HCT116 (cell line): Measurements from ENCODE around the gene STK24. TPM values are rescaled to one million over a fixed set of nuclear protein-coding genes. Genes with fewer than 3 reads are reported as not detected.
"Not testable (repeated sequence)": the region's sequence is repeated elsewhere in the genome, so short reads cannot be mapped to it uniquely, and the experiment has no call there.

Source experiments
- ATAC-seq: fragments of 200-7000 bp; cut with Tn5 transposase; 2 replicates; pipeline ENCODE4 v1.9.1; 2020; ENCODE audit warnings: mild to moderate bottlenecking, moderate library complexity
- BruUV-seq: library from RNA; stranded (reverse); fragments of 400-500 nt; replicated peaks from 2 replicates; lab custom pipeline; 2021; lab: Mats Ljungman, UMichigan
- CTCF ChIA-PET: fragments of 300-600 bp; sonication (Branson Sonifier 250); formaldehyde crosslinking; loops from one replicate; lab custom pipeline; 2021; ENCODE audit warnings: antibody characterized with exemption; lab: Charles Lee
- POLR2A ChIA-PET: fragments of 300-600, 350-600 bp; sonication (Branson Sonifier 250); formaldehyde crosslinking; loops from one replicate; lab custom pipeline; 2021; ENCODE audit warnings: antibody characterized with exemption; lab: Charles Lee
- RAD21 ChIA-PET, 2 experiments: fragments of 300-600 bp; sonication (Branson Sonifier 250); formaldehyde crosslinking; loops; one replicate each; lab custom pipeline; 2023; ENCODE audit warnings: low total read pairs in 2 of 2; ENCODE audit not compliant: uncharacterized antibody in 2 of 2, unreplicated experiment in 2 of 2, low non-redundant PET in 1 of 2; lab: Charles Lee
- DNase-seq: peaks from one replicate; pipeline ENCODE4 v3.0.0-alpha.2; 2010; ENCODE audit warnings: low read depth, low spot score
- H2AFZ ChIP-seq: fragments of 200-600 bp; shearing (Covaris generic), sonication (generic); 2 replicates; pipeline ENCODE4 v1.6.1; 2017; ENCODE audit warnings: low read depth, mixed run types, mixed read lengths, antibody characterized with exemption, low read length; ENCODE audit not compliant: poor library complexity, severe bottlenecking
- H3K27ac ChIP-seq: 2 replicates; pipeline ENCODE4 v1.5.1; 2012; ENCODE audit warnings: low read depth, low read length
- H3K27me3 ChIP-seq: fragments of 200-600 bp; sonication (generic); 2 replicates; pipeline ENCODE4 v1.6.1; 2016; ENCODE audit warnings: mixed run types, low read length, mixed read lengths; ENCODE audit not compliant: insufficient read depth
- H3K36me3 ChIP-seq, 2 experiments: fragments of 200-500 bp in 1 of 2; fragments of 200-600 bp in 1 of 2; sonication (Bioruptor generic) in 1 of 2; sonication (generic) in 1 of 2; 2 replicates each; pipeline versions ENCODE4 v1.5.1 to v1.6.1; 2014 to 2016; ENCODE audit warnings: low read length in 2 of 2, inconsistent platforms in 1 of 2, mixed read lengths in 1 of 2, mixed run types in 1 of 2; ENCODE audit not compliant: insufficient read depth in 2 of 2, control insufficient read depth in 1 of 2
- H3K4me1 ChIP-seq, 2 experiments: fragments of 200-600 bp in 1 of 2; sonication (generic) in 1 of 2; 2 replicates each; pipeline versions ENCODE4 v1.5.1 to v1.6.1; 2012 to 2017; ENCODE audit warnings: low read length in 2 of 2, inconsistent platforms in 1 of 2, mild to moderate bottlenecking in 1 of 2, mixed read lengths in 1 of 2, mixed run types in 1 of 2, moderate library complexity in 1 of 2; ENCODE audit not compliant: insufficient read depth in 2 of 2, control insufficient read depth in 1 of 2
- H3K4me2 ChIP-seq: fragments of 200-600 bp; sonication (generic); 2 replicates; pipeline ENCODE4 v1.6.1; 2017; ENCODE audit warnings: mixed run types, low read length, mixed read lengths
- H3K4me3 ChIP-seq, 2 experiments: fragments of 200-600 bp in 1 of 2; sonication (generic) in 1 of 2; replicated peaks in 1 of 2; 2 replicates each; pipeline ENCODE4 v1.5.1; 2011 to 2016; ENCODE audit warnings: low read length in 2 of 2, control low read depth in 1 of 2, low read depth in 1 of 2, mild to moderate bottlenecking in 1 of 2, mixed read lengths in 1 of 2, mixed run types in 1 of 2
- H3K79me2 ChIP-seq: fragments of 200-600 bp; sonication (generic); 2 replicates; pipeline ENCODE4 v1.6.1; 2017; ENCODE audit warnings: mild to moderate bottlenecking, mixed run types, low read length, moderate library complexity, mixed read lengths; ENCODE audit not compliant: insufficient read depth
- H3K9ac ChIP-seq: fragments of 200-600 bp; sonication (generic); 2 replicates; pipeline ENCODE4 v1.6.1; 2016; ENCODE audit warnings: low read length, mixed read lengths
- H3K9me2 ChIP-seq: fragments of 200-600 bp; sonication (generic), shearing (Covaris generic); 2 replicates; pipeline ENCODE4 v1.6.1; 2017; ENCODE audit warnings: mixed run types, mild to moderate bottlenecking, moderate library complexity; ENCODE audit not compliant: insufficient read depth
- H3K9me3 ChIP-seq, 2 experiments: fragments of 200-500 bp in 1 of 2; fragments of 200-600 bp in 1 of 2; sonication (Bioruptor generic) in 1 of 2; sonication (generic) in 1 of 2; 2 replicates each; pipeline ENCODE4 v1.6.1; 2014 to 2017; ENCODE audit warnings: low read length in 2 of 2, mixed read lengths in 2 of 2, inconsistent platforms in 1 of 2, low read depth in 1 of 2, mild to moderate bottlenecking in 1 of 2, mixed run types in 1 of 2, moderate library complexity in 1 of 2; ENCODE audit not compliant: control insufficient read depth in 1 of 2, insufficient read depth in 1 of 2
- H4K20me1 ChIP-seq: fragments of 200-600 bp; sonication (generic), shearing (Covaris generic); 2 replicates; pipeline ENCODE4 v1.6.1; 2017; ENCODE audit warnings: mixed run types, mild to moderate bottlenecking, moderate library complexity; ENCODE audit not compliant: insufficient read depth
- EGR1 ChIP-seq: IDR thresholded peaks from 2 replicates; pipeline ENCODE4 v1.6.1; 2012; ENCODE audit warnings: low read depth
- ELF1 ChIP-seq: IDR thresholded peaks from 2 replicates; pipeline ENCODE4 v1.6.1; 2012; ENCODE audit warnings: low read depth, borderline replicate concordance
- EZH2 ChIP-seq: fragments of 200-600 bp; sonication (generic); IDR thresholded peaks from 2 replicates; pipeline ENCODE4 v1.6.1; 2017; ENCODE audit warnings: antibody characterized with exemption, mixed run types
- POLR2AphosphoS5 ChIP-seq: IDR thresholded peaks from 2 replicates; pipeline ENCODE4 v1.6.1; 2011; ENCODE audit warnings: mild to moderate bottlenecking, low read depth, low read length, moderate library complexity
- SRF ChIP-seq: IDR thresholded peaks from 2 replicates; pipeline ENCODE4 v1.6.1; 2012; ENCODE audit warnings: low read depth
- YY1 ChIP-seq: IDR thresholded peaks from 2 replicates; pipeline ENCODE4 v1.6.1; 2011; ENCODE audit warnings: low read length, low read depth, moderate library complexity, mild to moderate bottlenecking; ENCODE audit not compliant: insufficient replicate concordance; ENCODE audit errors: extremely low read depth
- ZFX ChIP-seq: fragments of 450-650 bp; IDR thresholded peaks from 2 replicates; pipeline ENCODE4 v1.6.1; 2017
- intact Hi-C: fragments of 100-400 bp; cut with micrococcal nuclease; formaldehyde crosslinking; loops from 2 replicates; pipeline ENCODE4 v1.10.0; 2022
- total RNA-seq: library from RNA; stranded (reverse); gene quantifications from one replicate; pipeline ENCODE4 v1.2.1, GENCODE V29; 2021; ENCODE audit not compliant: unreplicated experiment

Gene STK24
- total RNA-seq, 1 experiment from 2014 or later: 137 TPM

DNA sequence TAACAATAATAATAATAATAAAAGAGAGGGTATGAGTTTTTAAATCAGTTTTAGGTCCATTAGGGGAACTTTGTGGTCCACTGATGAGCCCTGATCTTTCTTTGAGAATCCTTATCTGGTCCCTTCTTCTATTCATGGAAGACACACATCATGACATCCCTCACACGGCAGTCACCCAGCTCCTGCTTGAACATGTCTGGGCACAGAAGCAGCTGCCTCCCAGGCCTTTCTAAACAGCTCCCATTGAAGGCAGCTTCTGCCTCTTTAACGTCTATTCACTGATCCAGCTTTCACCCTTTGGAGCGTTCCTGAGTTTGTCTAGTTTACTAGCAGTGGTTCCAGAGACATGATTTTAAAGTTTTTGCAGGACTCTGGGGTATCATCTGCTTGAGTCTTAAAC is 42.6 kb upstream of the STK24 start:
- DNase-seq (no peak), ATAC-seq (no peak)
- TF ChIP-seq EZH2: no peak
- ChIA-PET CTCF (interaction anchor here (1.0 kb wide), 1 partner anchor 34 kb away, joined by 3 read pairs; no protein-coding TSS in a partner anchor), RAD21 (no interaction called here), POLR2A (no interaction called here)
- H3K4me2 ChIP-seq: no peak overlapping the region
- 0 out of 4 replicates have a peak, but pooled peaks cover 0 to 6% of the 10 kb centered on the region in 2 experiments for H3K4me1 ChIP-seq
- H3K4me3 ChIP-seq: no peak overlapping the region
- no peak overlapping the region for H3K9ac ChIP-seq
- no peaks in the 10 kb centered on the region for H4K20me1 ChIP-seq
- intact Hi-C loops: no loop called here
- no peaks in the 10 kb centered on the region for H3K27me3 ChIP-seq
- H3K36me3 ChIP-seq: no peaks in the 10 kb centered on the region
- no peak overlapping the region for H3K27ac ChIP-seq
- no peaks in the 10 kb centered on the region for H3K9me2 ChIP-seq
- no peak overlapping the region for H2AFZ ChIP-seq
- BruUV-seq: no TSS peak
- no peaks in the 10 kb centered on the region for H3K9me3 ChIP-seq
- H3K79me2 ChIP-seq: no peaks in the 10 kb centered on the region

DNA sequence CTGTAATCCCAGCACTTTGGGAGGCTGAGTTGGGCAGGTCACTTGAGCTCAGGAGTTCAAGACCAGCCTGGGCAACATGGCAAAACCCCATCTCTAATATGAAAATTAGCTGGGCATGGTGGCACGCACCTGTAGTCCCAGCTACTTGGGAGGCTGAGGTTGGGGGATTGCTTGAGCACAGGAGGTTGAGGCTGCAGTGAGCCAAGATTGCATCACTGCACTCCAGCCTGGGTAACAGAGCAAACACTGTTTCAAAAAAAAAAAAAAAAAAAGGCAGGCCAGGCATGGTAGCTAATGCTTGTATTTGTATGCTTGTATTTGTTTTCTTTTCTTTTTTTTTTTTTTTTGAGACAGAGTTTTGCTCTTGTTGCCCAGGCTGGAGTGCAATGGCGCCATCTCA is 38.7 kb upstream of the STK24 start:
- H3K79me2 ChIP-seq, H2AFZ ChIP-seq, POLR2A ChIA-PET, H3K4me3 ChIP-seq, H3K9me2 ChIP-seq, BruUV-seq, H3K4me1 ChIP-seq, intact Hi-C loops, H3K27ac ChIP-seq, H3K27me3 ChIP-seq, H3K36me3 ChIP-seq, H3K9ac ChIP-seq, ATAC-seq, H4K20me1 ChIP-seq, RAD21 ChIA-PET, H3K9me3 ChIP-seq, H3K4me2 ChIP-seq, CTCF ChIA-PET, DNase-seq: not testable (repeated sequence)

GRCh38 chr13:98613591-98613990 is 36.7 kb upstream of the STK24 start:
- no peak for ATAC-seq
- no peaks in the 10 kb centered on the region for H3K9me3 ChIP-seq
- no peak overlapping the region for H3K4me2 ChIP-seq
- no TSS peak for BruUV-seq
- H3K36me3 ChIP-seq: no peaks in the 10 kb centered on the region
- 0 out of 4 replicates have a peak, but pooled peaks cover 0 to 6% of the 10 kb centered on the region in 2 experiments for H3K4me1 ChIP-seq
- intact Hi-C loops: no loop called here
- H4K20me1 ChIP-seq: no peaks in the 10 kb centered on the region
- H3K27me3 ChIP-seq: no peaks in the 10 kb centered on the region
- POLR2A ChIA-PET: no interaction called here
- RAD21 ChIA-PET: no interaction called here
- CTCF ChIA-PET: interaction anchor here (1.7 kb wide), 1 partner anchor 40 kb away, joined by 4 read pairs; no protein-coding TSS in a partner anchor
- H3K27ac ChIP-seq: no peak overlapping the region
- no peak for DNase-seq
- TF ChIP-seq ZFX (no peak), YY1 (no peak), EGR1 (no peak), POLR2AphosphoS5 (no peak), ELF1 (no peak), SRF (no peak)
- H3K79me2 ChIP-seq: no peaks in the 10 kb centered on the region
- no peaks in the 10 kb centered on the region for H3K9me2 ChIP-seq
- H3K9ac ChIP-seq: no peak overlapping the region
- H3K4me3 ChIP-seq: no peak overlapping the region
- no peak overlapping the region for H2AFZ ChIP-seq
